Endodermal cell (in vitro differentiated cells): ENCODE results near the gene RALGPS1. TPM values are rescaled to one million over a fixed set of nuclear protein-coding genes. Genes with fewer than 3 reads are reported as not detected.
"Not testable (repeated sequence)": the region's sequence is repeated elsewhere in the genome, so short reads cannot be mapped to it uniquely, and the experiment has no call there.

ENCODE experiments used
- DNase-seq: peaks from one replicate; pipeline ENCODE4 v3.0.0-alpha.2; 2017
- H3K27ac ChIP-seq: 2 replicates; pipeline ENCODE4 v1.5.1; 2013; ENCODE audit warnings: mild to moderate bottlenecking, low read depth, low read length, moderate library complexity
- H3K27me3 ChIP-seq: 2 replicates; pipeline ENCODE4 v1.6.1; 2013; ENCODE audit warnings: mild to moderate bottlenecking, low read length, moderate library complexity; ENCODE audit not compliant: insufficient read depth, control insufficient read depth, poor library complexity, severe bottlenecking
- H3K36me3 ChIP-seq: 2 replicates; pipeline ENCODE4 v1.7.0; 2013; ENCODE audit warnings: mild to moderate bottlenecking, low read length, moderate library complexity; ENCODE audit not compliant: control insufficient read depth, insufficient read depth
- H3K4me1 ChIP-seq: one replicate; pipeline ENCODE4 v1.7.0; 2013; ENCODE audit warnings: low read length; ENCODE audit not compliant: control insufficient read depth, insufficient read depth
- H3K4me3 ChIP-seq: 2 replicates; pipeline ENCODE4 v1.5.1; 2013; ENCODE audit warnings: mild to moderate bottlenecking, low read length, moderate library complexity
- H3K9ac ChIP-seq: 2 replicates; pipeline ENCODE4 v1.6.1; 2013; ENCODE audit warnings: mild to moderate bottlenecking, low read length, moderate library complexity; ENCODE audit not compliant: poor library complexity, severe bottlenecking; ENCODE audit errors: extremely low read depth
- H3K9me3 ChIP-seq: 2 replicates; pipeline ENCODE4 v1.6.1; 2013; ENCODE audit warnings: mild to moderate bottlenecking, low read length, moderate library complexity; ENCODE audit not compliant: control insufficient read depth
- H3K27ac Mint-ChIP-seq: 2 replicates; pipeline ENCODE4 v1.8.0; 2020; ENCODE audit warnings: mixed read lengths
- H3K27me3 Mint-ChIP-seq: 2 replicates; pipeline ENCODE4 v1.8.0; 2021; ENCODE audit warnings: mild to moderate bottlenecking, mixed read lengths; ENCODE audit not compliant: insufficient read depth
- H3K36me3 Mint-ChIP-seq: 2 replicates; pipeline ENCODE4 v1.8.0; 2020; ENCODE audit warnings: low read depth, mixed read lengths
- H3K4me1 Mint-ChIP-seq: 2 replicates; pipeline ENCODE4 v1.8.0; 2020; ENCODE audit warnings: mixed read lengths
- H3K4me3 Mint-ChIP-seq: 2 replicates; pipeline ENCODE4 v1.8.0; 2020; ENCODE audit warnings: mild to moderate bottlenecking, moderate library complexity, mixed read lengths
- H3K9me3 Mint-ChIP-seq: 2 replicates; pipeline ENCODE4 v1.8.0; 2020; ENCODE audit warnings: mild to moderate bottlenecking, mixed read lengths
- WGBS, 2 experiments: methylation state at CpG; one replicate each; pipeline versions ENCODE4 v1.1.5 to v1.1.7; 2013; ENCODE audit warnings: missing lambda C conversion rate in 2 of 2, mixed read lengths in 1 of 2; ENCODE audit not compliant: insufficient coverage in 1 of 2, insufficient read length in 1 of 2; 5-methylcytosine and 5-hydroxymethylcytosine counted together
- total RNA-seq, 2 donors: library from RNA; stranded (reverse); fragmentation: NEBNext Ultra II Directional in 1 of 2; extraction: Animal tissue kit (Norgen Biotek cat#: 25700) in 1 of 2; gene quantifications; 2 replicates in 1 of 2; 3 replicates in 1 of 2; pipeline ENCODE4 v1.2.1, GENCODE V29; 2021
- TF ChIP-seq, protein P1 (sequence below): fragments of 200-600 bp; sonication (generic); conservative IDR thresholded peaks from 2 replicates; pipeline ENCODE4 v1.5.0; 2021; ENCODE audit warnings: antibody characterized with exemption, mild to moderate bottlenecking

The RALGPS1 gene
- total RNA-seq, 2 donors from 2014 or later, result 23.3 to 25.0 TPM

DNA sequence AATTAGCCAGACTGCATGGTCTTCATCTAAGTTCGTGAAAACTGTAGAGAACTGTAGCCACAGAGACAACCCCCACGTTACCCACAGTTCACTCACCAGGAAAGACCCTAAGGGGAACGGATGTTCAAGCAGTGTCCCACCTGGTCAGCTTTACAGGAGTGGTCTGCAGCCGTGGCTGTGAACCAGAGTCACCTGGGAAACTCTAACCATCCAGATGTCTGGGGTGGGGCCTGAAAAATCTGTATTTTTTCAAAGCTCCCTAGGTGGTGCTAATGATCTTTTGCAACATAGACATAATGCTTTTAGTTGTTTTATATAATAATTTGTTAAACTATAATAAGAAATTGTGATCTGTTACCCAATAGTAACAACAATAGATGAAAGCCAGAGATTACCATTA is 255.5 kb downstream of the RALGPS1 start:
- Mint-ChIP-seq H3K27ac (no peak overlapping the region), H3K9me3 (no peaks in the 10 kb centered on the region), H3K4me3 (no peak overlapping the region), H3K27me3 (no peaks in the 10 kb centered on the region), H3K4me1 (peaks cover 2% of the 10 kb centered on the region), H3K36me3 (no peaks in the 10 kb centered on the region)
- DNase-seq, result peak; percentile 16
- Histone ChIP-seq H3K9ac (no peak overlapping the region), H3K9me3 (no peaks in the 10 kb centered on the region), H3K4me1 (no peaks in the 10 kb centered on the region), H3K27me3 (no peaks in the 10 kb centered on the region), H3K27ac (no peak overlapping the region), H3K4me3 (no peak overlapping the region), H3K36me3 (no peaks in the 10 kb centered on the region)
- WGBS, 2 experiments, result 92 to 96% methylated on average over 4 of the region's 4 CpGs
- TF ChIP-seq, protein P1, sequence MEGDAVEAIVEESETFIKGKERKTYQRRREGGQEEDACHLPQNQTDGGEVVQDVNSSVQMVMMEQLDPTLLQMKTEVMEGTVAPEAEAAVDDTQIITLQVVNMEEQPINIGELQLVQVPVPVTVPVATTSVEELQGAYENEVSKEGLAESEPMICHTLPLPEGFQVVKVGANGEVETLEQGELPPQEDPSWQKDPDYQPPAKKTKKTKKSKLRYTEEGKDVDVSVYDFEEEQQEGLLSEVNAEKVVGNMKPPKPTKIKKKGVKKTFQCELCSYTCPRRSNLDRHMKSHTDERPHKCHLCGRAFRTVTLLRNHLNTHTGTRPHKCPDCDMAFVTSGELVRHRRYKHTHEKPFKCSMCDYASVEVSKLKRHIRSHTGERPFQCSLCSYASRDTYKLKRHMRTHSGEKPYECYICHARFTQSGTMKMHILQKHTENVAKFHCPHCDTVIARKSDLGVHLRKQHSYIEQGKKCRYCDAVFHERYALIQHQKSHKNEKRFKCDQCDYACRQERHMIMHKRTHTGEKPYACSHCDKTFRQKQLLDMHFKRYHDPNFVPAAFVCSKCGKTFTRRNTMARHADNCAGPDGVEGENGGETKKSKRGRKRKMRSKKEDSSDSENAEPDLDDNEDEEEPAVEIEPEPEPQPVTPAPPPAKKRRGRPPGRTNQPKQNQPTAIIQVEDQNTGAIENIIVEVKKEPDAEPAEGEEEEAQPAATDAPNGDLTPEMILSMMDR, result no peak

DNA sequence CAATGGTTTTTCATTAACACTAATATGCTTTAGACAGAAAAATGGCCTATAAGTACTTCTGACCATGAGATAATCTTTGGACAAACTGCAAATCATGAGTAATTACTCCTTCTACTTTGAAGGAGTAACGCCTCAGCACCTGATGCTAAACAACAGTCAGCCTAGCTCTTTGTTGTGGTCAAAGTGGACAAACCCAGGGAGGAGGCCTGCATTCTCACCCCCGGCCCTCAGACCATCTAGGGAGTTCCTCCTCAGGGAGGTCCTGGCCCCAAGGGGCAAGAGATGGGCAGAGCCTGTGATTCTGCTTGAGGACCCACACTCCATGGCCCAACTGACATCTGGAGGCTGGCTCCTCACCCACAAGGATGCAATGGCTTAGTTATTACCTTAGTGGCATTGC is 256.1 kb downstream of the RALGPS1 start:
- Histone ChIP-seq H3K4me3 (no peak overlapping the region), H3K27ac (no peak overlapping the region), H3K4me1 (no peaks in the 10 kb centered on the region), H3K36me3 (no peaks in the 10 kb centered on the region), H3K9ac (no peak overlapping the region), H3K27me3 (no peaks in the 10 kb centered on the region), H3K9me3 (no peaks in the 10 kb centered on the region)
- 87 to 93% methylated on average over 2 of the region's 2 CpGs for WGBS, 2 experiments
- H3K4me1 Mint-ChIP-seq, result peaks cover 2% of the 10 kb centered on the region
- H3K4me3 Mint-ChIP-seq, result no peak overlapping the region
- no peak overlapping the region for H3K27ac Mint-ChIP-seq
- H3K9me3 Mint-ChIP-seq, result no peaks in the 10 kb centered on the region
- no peaks in the 10 kb centered on the region for H3K36me3 Mint-ChIP-seq
- DNase-seq, result peak; percentile 22
- TF ChIP-seq, protein P1, result no peak
- H3K27me3 Mint-ChIP-seq, result no peaks in the 10 kb centered on the region

DNA sequence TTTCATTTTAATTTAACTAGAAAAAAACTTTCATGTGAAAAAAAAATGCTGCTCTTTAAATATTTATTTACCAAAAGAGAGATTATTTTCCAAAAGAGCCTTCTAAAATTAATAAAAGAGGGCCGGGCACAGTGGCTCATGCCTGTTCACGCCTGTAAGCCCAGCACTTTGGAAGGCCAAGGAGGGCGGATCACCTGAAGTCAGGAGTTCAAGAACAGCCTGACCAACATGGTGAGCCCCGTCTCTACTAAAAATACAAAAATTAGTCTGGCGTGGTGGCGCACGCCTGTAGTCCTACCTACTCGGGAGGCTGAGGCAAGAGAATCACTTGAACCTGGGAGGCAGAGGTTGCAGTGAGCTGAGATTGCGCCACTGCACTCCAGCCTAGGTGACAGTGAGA is 256.8 kb downstream of the RALGPS1 start:
- H3K36me3 Mint-ChIP-seq, H3K4me3 Mint-ChIP-seq, H3K27me3 ChIP-seq, H3K4me1 ChIP-seq, H3K27ac ChIP-seq, H3K9me3 ChIP-seq, H3K27ac Mint-ChIP-seq, H3K9ac ChIP-seq, H3K4me1 Mint-ChIP-seq, H3K4me3 ChIP-seq, H3K27me3 Mint-ChIP-seq, H3K9me3 Mint-ChIP-seq, H3K36me3 ChIP-seq: not testable (repeated sequence)
- WGBS, 2 experiments, result 95 to 97% methylated on average over 9 of the region's 9 CpGs
- DNase-seq, result peak; percentile 7

DNA sequence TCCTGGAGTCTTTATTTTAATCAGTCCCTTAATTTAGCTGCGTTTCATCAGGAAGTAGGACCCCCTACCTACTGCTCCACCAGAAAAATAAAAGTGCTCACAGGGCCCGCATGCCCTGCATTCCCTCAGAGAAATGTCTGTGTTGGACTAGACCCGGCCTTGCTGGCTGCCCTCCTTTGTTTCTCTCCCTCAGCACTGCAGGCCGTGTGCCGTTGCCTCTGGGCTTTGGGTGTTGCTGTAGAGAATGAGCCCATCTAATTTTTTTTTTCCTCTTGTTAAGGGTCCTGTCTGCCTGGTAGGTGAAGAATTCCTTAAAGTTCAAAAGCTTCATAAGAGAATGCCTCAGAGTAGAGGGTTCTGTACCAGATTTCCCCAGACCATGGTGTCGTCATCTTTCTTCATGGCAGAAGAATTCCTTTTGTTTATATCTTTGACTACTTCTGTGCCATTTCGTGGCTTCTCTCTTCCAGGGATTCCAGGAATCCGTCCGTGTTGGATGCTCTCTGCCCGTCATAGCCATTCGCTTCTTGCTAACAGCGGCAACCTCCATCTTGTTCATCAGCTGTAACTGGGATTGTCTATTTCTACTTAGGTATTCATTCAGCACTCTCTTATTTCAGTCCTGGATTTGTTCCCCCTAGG is 257.6 kb downstream of the RALGPS1 start:
- H3K4me3 Mint-ChIP-seq, result no peak overlapping the region
- 95% methylated on average over 8 to 12 of the region's 12 CpGs for WGBS, 2 experiments

More for the DNA sequence above, 257.6 kb downstream of the RALGPS1 start:
- DNase-seq, result peak; percentile 10
- Mint-ChIP-seq H3K27ac (no peak overlapping the region), H3K27me3 (no peaks in the 10 kb centered on the region), H3K4me1 (no peaks in the 10 kb centered on the region), H3K36me3 (no peaks in the 10 kb centered on the region), H3K9me3 (no peaks in the 10 kb centered on the region)
- Histone ChIP-seq H3K4me1 (no peaks in the 10 kb centered on the region), H3K36me3 (no peaks in the 10 kb centered on the region), H3K9me3 (no peaks in the 10 kb centered on the region), H3K27ac (no peak overlapping the region), H3K4me3 (no peak overlapping the region), H3K9ac (no peak overlapping the region), H3K27me3 (no peaks in the 10 kb centered on the region)
- TF ChIP-seq, protein P1, result no peak
